Hair follicle dermal papilla cell (primary cell): ENCODE measurements around the gene PAM. TPM values are rescaled to one million over a fixed set of nuclear protein-coding genes. Genes with fewer than 3 reads are reported as not detected.

Experiments
- total RNA-seq: library from RNA; depleted of rRNA; stranded (reverse); fragments of >200 nt; gene quantifications from 2 replicates; pipeline ENCODE4 v1.2.3, GENCODE V29; 2012

The PAM gene
- total RNA-seq = 317 and 350 TPM in 2 replicates

DNA sequence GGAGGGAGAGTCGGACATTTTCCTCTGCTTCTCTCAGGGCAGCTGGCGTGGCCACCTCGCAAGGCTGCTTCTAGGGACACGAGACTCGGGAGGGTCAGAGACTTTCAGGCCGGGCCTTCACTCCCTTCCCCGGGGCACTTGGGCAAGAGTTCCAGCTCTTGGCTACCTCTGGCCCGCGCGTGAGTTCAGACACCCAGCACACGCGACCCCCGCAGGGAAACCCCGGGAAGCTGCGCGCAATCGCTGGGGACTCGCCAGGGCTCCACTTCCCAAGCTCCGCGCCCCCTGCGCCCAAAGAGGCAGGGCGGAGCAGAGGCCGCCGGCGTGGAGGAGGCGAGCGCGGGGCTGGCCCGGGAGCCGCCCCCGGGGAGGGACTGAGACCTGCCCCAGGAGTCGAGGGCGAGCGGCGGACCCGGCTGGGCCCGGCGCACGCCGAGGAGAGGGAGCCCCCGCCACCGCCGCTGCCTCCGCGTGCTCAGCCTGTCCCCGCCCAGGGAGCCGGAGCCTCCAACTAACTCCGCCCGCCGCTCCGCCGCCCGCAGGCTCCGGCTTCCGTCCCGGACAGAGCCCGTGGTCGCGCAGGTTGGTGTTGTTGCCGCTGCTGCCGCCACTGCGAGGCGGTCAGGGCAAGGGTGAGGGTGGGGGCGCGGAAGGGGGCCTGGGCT lies at the start of gene PAM:
Gene PAM, plus strand, starts transcription at position 539 of the 665 bp plus-strand sequence. CDS start 110,891 bp downstream, outside the sequence.

